A673 (cell line): ENCODE measurements around the gene CAMK2A. TPM values are rescaled to one million over a fixed set of nuclear protein-coding genes. Genes with fewer than 3 reads are reported as not detected.
A peak's percentile ranks its signal among the peaks of the same experiment; 100 is the strongest.

Experiments used
- BruUV-seq: library from RNA; stranded (reverse); fragments of 400-500 nt; replicated peaks from 2 replicates; lab custom pipeline; 2021; lab: Mats Ljungman, UMichigan
- CTCF ChIA-PET: fragments of 300-600 bp; sonication (Branson Sonifier 250); formaldehyde crosslinking; loops from one replicate; lab custom pipeline; 2022; ENCODE audit warnings: antibody characterized with exemption; lab: Charles Lee
- POLR2A ChIA-PET: fragments of 300-600 bp; sonication (Branson Sonifier 250); formaldehyde crosslinking; loops from one replicate; lab custom pipeline; 2022; ENCODE audit warnings: antibody characterized with exemption; ENCODE audit not compliant: low non-redundant PET; lab: Charles Lee
- DNase-seq: peaks from one replicate; pipeline ENCODE4 v3.0.0-alpha.2; 2015; ENCODE audit warnings: low spot score
- H3K27ac ChIP-seq: fragments of 200-600 bp; sonication (generic); 2 replicates; pipeline ENCODE4 v1.5.1; 2016; ENCODE audit warnings: mixed run types, low read depth, mild to moderate bottlenecking, mixed read lengths, antibody characterized with exemption, low read length; ENCODE audit not compliant: poor library complexity, severe bottlenecking
- H3K27me3 ChIP-seq: fragments of 200-600 bp; sonication (generic); replicated peaks from 2 replicates; pipeline ENCODE4 v1.6.1; 2017; ENCODE audit warnings: mixed run types, low read depth, mild to moderate bottlenecking, mixed read lengths, antibody characterized with exemption, low read length; ENCODE audit not compliant: insufficient read depth, poor library complexity
- H3K36me3 ChIP-seq: fragments of 200-600 bp; sonication (generic); 2 replicates; pipeline ENCODE4 v1.6.1; 2016; ENCODE audit warnings: mixed run types, mild to moderate bottlenecking, mixed read lengths, antibody characterized with exemption, low read length; ENCODE audit not compliant: insufficient read depth, poor library complexity, severe bottlenecking
- H3K4me1 ChIP-seq: fragments of 200-600 bp; sonication (generic); 2 replicates; pipeline ENCODE4 v1.6.1; 2017; ENCODE audit warnings: mixed run types, mild to moderate bottlenecking, mixed read lengths, antibody characterized with exemption, low read length; ENCODE audit not compliant: insufficient read depth, poor library complexity, severe bottlenecking
- H3K4me3 ChIP-seq: fragments of 200-600 bp; sonication (generic); 2 replicates; pipeline ENCODE4 v1.5.1; 2016; ENCODE audit warnings: low read depth, mixed run types, mild to moderate bottlenecking, mixed read lengths, low read length; ENCODE audit not compliant: poor library complexity, severe bottlenecking
- H3K9me3 ChIP-seq: fragments of 200-600 bp; sonication (generic); 2 replicates; pipeline ENCODE4 v1.6.1; 2016; ENCODE audit warnings: mixed run types, low read depth, mild to moderate bottlenecking, mixed read lengths, antibody characterized with exemption, low read length; ENCODE audit not compliant: poor library complexity, severe bottlenecking
- CTCF ChIP-seq: fragments of 300-800, 200-600 bp; sonication (generic); conservative IDR thresholded peaks from 2 replicates; pipeline ENCODE4 v1.5.1; 2017; ENCODE audit warnings: low read depth, mild to moderate bottlenecking, antibody characterized with exemption, low read length, moderate library complexity, mixed read lengths
- EZH2 ChIP-seq: fragments of 200-600 bp; sonication (generic); IDR thresholded peaks from 2 replicates; pipeline ENCODE4 v1.6.1; 2017; ENCODE audit warnings: borderline replicate concordance, low read depth, mild to moderate bottlenecking, mixed read lengths, antibody characterized with exemption, low read length; ENCODE audit not compliant: poor library complexity, severe bottlenecking
- intact Hi-C: fragments of 100-400 bp; cut with micrococcal nuclease; formaldehyde crosslinking; loops from one replicate; pipeline ENCODE4 v1.10.0; 2022; ENCODE audit not compliant: unreplicated experiment
- total RNA-seq: library from RNA; stranded (reverse); gene quantifications from 2 replicates; pipeline ENCODE4 v1.2.3, GENCODE V29; 2021

CAMK2A gene
- total RNA-seq, 1 experiment from 2014 or later: not detected

DNA sequence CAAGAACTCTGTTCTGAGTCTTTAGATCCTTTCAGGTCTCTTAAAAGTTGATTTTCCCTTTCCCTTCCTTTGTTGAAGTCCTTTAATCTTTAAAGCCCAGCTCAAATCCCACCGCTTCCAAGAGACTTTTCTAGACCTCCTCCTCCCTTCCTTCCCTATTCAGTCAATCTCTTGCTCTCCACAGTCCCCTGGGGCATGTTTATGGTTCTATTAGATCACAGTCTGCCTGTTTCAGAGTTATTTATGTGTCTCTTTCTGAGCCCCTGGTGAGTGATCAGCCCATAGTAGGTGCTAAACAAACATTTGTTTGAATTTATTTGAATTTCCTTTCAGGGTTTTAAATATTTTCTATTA is 20.3 kb upstream of the CAMK2A start:
- no peak for TF ChIP-seq EZH2
- TF ChIP-seq CTCF: no peak
- Histone ChIP-seq H3K27ac (no peak overlapping the region), H3K27me3 (no peaks in the 10 kb centered on the region), H3K9me3 (no peaks in the 10 kb centered on the region), H3K4me1 (peaks cover 8% of the 10 kb centered on the region), H3K36me3 (no peaks in the 10 kb centered on the region), H3K4me3 (no peak overlapping the region)
- CTCF ChIA-PET: no interaction called here
- no TSS peak for BruUV-seq
- intact Hi-C loops: no loop called here
- POLR2A ChIA-PET: interaction anchor here (0.5 kb wide), 1 partner anchor 686 kb away, joined by 4 read pairs; no protein-coding TSS in a partner anchor
- peak; percentile 30 for DNase-seq

GRCh38 chr5:150309101-150309885 is 19.7 kb upstream of the CAMK2A start:
- Histone ChIP-seq H3K27ac (no peak overlapping the region), H3K27me3 (no peaks in the 10 kb centered on the region), H3K9me3 (no peaks in the 10 kb centered on the region), H3K4me3 (no peak overlapping the region), H3K4me1 (peaks cover 8% of the 10 kb centered on the region), H3K36me3 (no peaks in the 10 kb centered on the region)
- POLR2A ChIA-PET: interaction anchor here (0.5 kb wide), 1 partner anchor 686 kb away, joined by 4 read pairs; no protein-coding TSS in a partner anchor
- intact Hi-C loops: no loop called here
- CTCF ChIA-PET: no interaction called here
- no peak for DNase-seq
- BruUV-seq: no TSS peak
- TF ChIP-seq EZH2 (no peak), CTCF (no peak)

GRCh38 chr5:150307617-150308426 is 18.2 kb upstream of the CAMK2A start:
- BruUV-seq: no TSS peak
- H3K27me3 ChIP-seq: no peaks in the 10 kb centered on the region
- DNase-seq: no peak
- no peak overlapping the region for H3K27ac ChIP-seq
- intact Hi-C loops: no loop called here
- TF ChIP-seq CTCF: no peak
- no peak for TF ChIP-seq EZH2
- peaks cover 8% of the 10 kb centered on the region for H3K4me1 ChIP-seq
- H3K4me3 ChIP-seq: no peak overlapping the region
- ChIA-PET CTCF (no interaction called here), POLR2A (no interaction called here)
- H3K9me3 ChIP-seq: no peaks in the 10 kb centered on the region
- no peaks in the 10 kb centered on the region for H3K36me3 ChIP-seq
